H1 (cell line): ENCODE data around the gene MIEF2. TPM values are rescaled to one million over a fixed set of nuclear protein-coding genes. Genes with fewer than 3 reads are reported as not detected.

Experiments used
- CTCF ChIA-PET: fragments of 300-600 bp; sonication (Branson Sonifier 250); formaldehyde crosslinking; loops from one replicate; lab custom pipeline; 2021; ENCODE audit not compliant: partially characterized antibody; lab: Charles Lee
- POLR2A ChIA-PET: fragments of 300-600 bp; sonication (Branson Sonifier 250); formaldehyde crosslinking; loops from one replicate; lab custom pipeline; 2021; ENCODE audit warnings: inconsistent platforms; ENCODE audit not compliant: partially characterized antibody; lab: Charles Lee
- DNase-seq, 2 experiments: peaks; one replicate each; pipeline versions ENCODE4 v3.0.0 to v3.0.0-alpha.2; 2010 to 2022; ENCODE audit warnings: low spot score in 2 of 2, low read depth in 1 of 2, mixed read lengths in 1 of 2
- FAIRE-seq: peaks from 2 replicates; lab custom pipeline; 2011; peaks lifted over from hg19 to GRCh38; lab: Jason Lieb, UNC
- H2AFZ ChIP-seq: 2 replicates; pipeline ENCODE4 v1.8.1; 2012; ENCODE audit warnings: low read length, inconsistent platforms
- H2AK5ac ChIP-seq: 2 replicates; pipeline ENCODE4 v1.6.1; 2013; ENCODE audit warnings: low read depth, low read length
- H2BK120ac ChIP-seq: replicated peaks from 2 replicates; pipeline ENCODE3; 2013; ENCODE audit warnings: low read depth, low read length, inconsistent platforms
- H2BK12ac ChIP-seq: 2 replicates; pipeline ENCODE4 v1.6.1; 2013; ENCODE audit warnings: low read depth, low read length
- H2BK15ac ChIP-seq: 2 replicates; pipeline ENCODE4 v1.6.1; 2013; ENCODE audit warnings: low read length
- H2BK20ac ChIP-seq: 2 replicates; pipeline ENCODE4 v1.6.1; 2013; ENCODE audit warnings: low read length
- H2BK5ac ChIP-seq: 2 replicates; pipeline ENCODE4 v1.6.1; 2013; ENCODE audit warnings: low read depth, low read length
- H3K14ac ChIP-seq: 2 replicates; pipeline ENCODE4 v1.6.1; 2013; ENCODE audit warnings: inconsistent platforms; ENCODE audit not compliant: insufficient read length
- H3K18ac ChIP-seq: 2 replicates; pipeline ENCODE4 v1.6.1; 2013; ENCODE audit warnings: low read length; ENCODE audit errors: extremely low read depth
- H3K23ac ChIP-seq: 2 replicates; pipeline ENCODE4 v1.6.1; 2013; ENCODE audit warnings: inconsistent platforms; ENCODE audit not compliant: insufficient read length
- H3K23me2 ChIP-seq: 2 replicates; pipeline ENCODE4 v1.6.1; 2013; ENCODE audit warnings: low read depth, low read length
- H3K27ac ChIP-seq: 2 replicates; pipeline ENCODE4 v1.6.1; 2011; ENCODE audit warnings: low read depth, low read length, inconsistent platforms
- H3K27me3 ChIP-seq, 4 experiments: replicated peaks in 1 of 4; 1 replicate in 1 of 4; 2 replicates in 3 of 4; pipeline versions ENCODE4 v1.6.1 to v1.8.1; 2011 to 2013; ENCODE audit warnings: low read length in 3 of 4, mild to moderate bottlenecking in 3 of 4, inconsistent platforms in 2 of 4, mixed read lengths in 2 of 4, moderate library complexity in 1 of 4; ENCODE audit not compliant: control insufficient read depth in 3 of 4, insufficient read depth in 3 of 4; ENCODE audit errors: extremely low read depth in 1 of 4
- H3K36me3 ChIP-seq, 4 experiments: 2 replicates each; pipeline versions ENCODE4 v1.6.1 to v1.8.1; 2011 to 2013; ENCODE audit warnings: mild to moderate bottlenecking in 4 of 4, low read length in 3 of 4, moderate library complexity in 2 of 4, control low read depth in 1 of 4, inconsistent platforms in 1 of 4; ENCODE audit not compliant: insufficient read depth in 4 of 4, control insufficient read depth in 2 of 4
- H3K4ac ChIP-seq: replicated peaks from 2 replicates; pipeline ENCODE3; 2013; ENCODE audit warnings: low read length, low read depth, mixed read lengths, inconsistent platforms; ENCODE audit not compliant: insufficient read length
- H3K4me1 ChIP-seq, 4 experiments: replicated peaks in 1 of 4; 1 replicate in 1 of 4; 2 replicates in 3 of 4; pipeline versions ENCODE4 v1.6.1 to v1.8.1; 2011 to 2013; ENCODE audit warnings: low read length in 3 of 4, inconsistent platforms in 2 of 4, mixed read lengths in 1 of 4; ENCODE audit not compliant: insufficient read depth in 4 of 4, control insufficient read depth in 3 of 4
- H3K4me2 ChIP-seq, 2 experiments: 2 replicates each; pipeline versions ENCODE4 v1.6.1 to v1.8.1; 2011 to 2013; ENCODE audit warnings: low read depth in 2 of 2, low read length in 2 of 2, control low read depth in 1 of 2, inconsistent platforms in 1 of 2, mild to moderate bottlenecking in 1 of 2; ENCODE audit not compliant: insufficient read depth in 1 of 2
- H3K4me3 ChIP-seq, 4 experiments: fragments of 200-600, 300-600 bp in 1 of 4; sonication (generic), shearing (Covaris generic), sonication (Bioruptor Twin) in 1 of 4; 2 replicates each; pipeline versions ENCODE4 v1.5.1 to v1.8.1; 2011 to 2016; ENCODE audit warnings: low read length in 4 of 4, low read depth in 3 of 4, control low read depth in 2 of 4, inconsistent platforms in 2 of 4, mild to moderate bottlenecking in 2 of 4, mixed read lengths in 1 of 4, moderate library complexity in 1 of 4; ENCODE audit not compliant: insufficient read depth in 2 of 4; ENCODE audit errors: extremely low read depth in 1 of 4
- H3K56ac ChIP-seq: replicated peaks from 2 replicates; pipeline ENCODE3; 2013; ENCODE audit warnings: low read depth, mild to moderate bottlenecking, mixed read lengths, low read length, inconsistent platforms; ENCODE audit not compliant: insufficient read length
- H3K79me1 ChIP-seq: 2 replicates; pipeline ENCODE4 v1.6.1; 2013; ENCODE audit warnings: low read depth, low read length, control low read depth
- H3K79me2 ChIP-seq, 2 experiments: 2 replicates each; pipeline versions ENCODE4 v1.6.1 to v1.8.1; 2012 to 2013; ENCODE audit warnings: low read length in 2 of 2, mild to moderate bottlenecking in 2 of 2, inconsistent platforms in 1 of 2; ENCODE audit not compliant: insufficient read depth in 2 of 2, control insufficient read depth in 1 of 2
- H3K9ac ChIP-seq, 4 experiments: replicated peaks in 1 of 4; 1 replicate in 1 of 4; 2 replicates in 3 of 4; pipeline versions ENCODE4 v1.6.1 to v1.8.1; 2011 to 2013; ENCODE audit warnings: low read depth in 3 of 4, low read length in 3 of 4, control low read depth in 2 of 4, mild to moderate bottlenecking in 2 of 4, moderate library complexity in 2 of 4, inconsistent platforms in 1 of 4; ENCODE audit errors: extremely low read depth in 1 of 4
- H3K9me3 ChIP-seq, 2 experiments: 2 replicates each; pipeline versions ENCODE4 v1.6.1 to v1.8.1; 2012 to 2013; ENCODE audit warnings: mild to moderate bottlenecking in 2 of 2, moderate library complexity in 2 of 2, control low read depth in 1 of 2, inconsistent platforms in 1 of 2, low read depth in 1 of 2, low read length in 1 of 2, mixed read lengths in 1 of 2; ENCODE audit not compliant: insufficient read depth in 2 of 2
- H4K20me1 ChIP-seq, 2 experiments: replicated peaks in 1 of 2; 2 replicates each; pipeline versions ENCODE3 to v1.8.1; 2011 to 2013; ENCODE audit warnings: inconsistent platforms in 2 of 2, low read length in 2 of 2, mild to moderate bottlenecking in 1 of 2; ENCODE audit not compliant: insufficient read depth in 2 of 2, control insufficient read depth in 1 of 2
- H4K5ac ChIP-seq: 2 replicates; pipeline ENCODE4 v1.6.1; 2013; ENCODE audit warnings: low read length, low read depth, mixed read lengths, inconsistent platforms; ENCODE audit not compliant: insufficient read length
- H4K8ac ChIP-seq: 2 replicates; pipeline ENCODE4 v1.8.0; 2013; ENCODE audit warnings: mild to moderate bottlenecking, moderate library complexity, low read length, inconsistent platforms; ENCODE audit not compliant: insufficient read depth; ENCODE audit errors: extremely low read depth
- H4K91ac ChIP-seq: replicated peaks from 2 replicates; pipeline ENCODE3; 2013; ENCODE audit warnings: low read length, mixed read lengths, inconsistent platforms; ENCODE audit not compliant: insufficient read length
- CBX8 ChIP-seq: fragments of 300-800, 300-1000 bp; sonication (generic); IDR thresholded peaks from 2 replicates; pipeline ENCODE4 v1.7.1; 2016; ENCODE audit warnings: low read depth, low read length, borderline replicate concordance
- HDAC6 ChIP-seq: IDR thresholded peaks from one replicate; pipeline ENCODE4 v1.7.1; 2012; ENCODE audit warnings: low read depth, mild to moderate bottlenecking, inconsistent platforms, low read length, moderate library complexity
- JUN ChIP-seq: IDR thresholded peaks from 2 replicates; pipeline ENCODE4 v1.6.1; 2011; ENCODE audit warnings: low read depth, mild to moderate bottlenecking, improper control_type of control experiment, low read length
- KDM4A ChIP-seq: IDR thresholded peaks from one replicate; pipeline ENCODE4 v1.7.1; 2012; ENCODE audit warnings: low read depth, mild to moderate bottlenecking, moderate library complexity, low read length, inconsistent platforms; ENCODE audit not compliant: severe bottlenecking
- POU5F1 ChIP-seq: IDR thresholded peaks from 2 replicates; pipeline ENCODE4 v1.6.1; 2011; ENCODE audit warnings: low read depth, mild to moderate bottlenecking, low read length, moderate library complexity
- RAD21 ChIP-seq, 2 experiments: IDR thresholded peaks in 1 of 2; conservative IDR thresholded peaks in 1 of 2; 2 replicates each; pipeline ENCODE4 v1.6.1; 2011; ENCODE audit warnings: low read depth in 2 of 2, low read length in 2 of 2, improper control_type of control experiment in 1 of 2, inconsistent platforms in 1 of 2, mild to moderate bottlenecking in 1 of 2, moderate library complexity in 1 of 2
- SIRT6 ChIP-seq: IDR thresholded peaks from one replicate; pipeline ENCODE4 v1.7.1; 2012; ENCODE audit warnings: low read length, inconsistent platforms
- WGBS, 2 experiments: shearing (Covaris generic) in 1 of 2; methylation state at CpG; one replicate each; pipeline versions ENCODE4 v1.1.6 to v1.1.7; 2013 to 2015; ENCODE audit warnings: low lambda C conversion rate in 2 of 2, mixed read lengths in 2 of 2, inconsistent platforms in 1 of 2, low coverage in 1 of 2, missing lambda C conversion rate in 1 of 2; ENCODE audit not compliant: insufficient replicate concordance in 2 of 2, insufficient coverage in 1 of 2, insufficient read length in 1 of 2; ENCODE audit errors: extremely low coverage in 1 of 2, missing lambda C conversion rate in 1 of 2; 5-methylcytosine and 5-hydroxymethylcytosine counted together
- polyA plus RNA-seq, 7 experiments: library from polyadenylated mRNA; depleted of rRNA in 3 of 7; stranded (reverse) in 5 of 7; unstranded in 2 of 7; fragments of >200 nt in 5 of 7; fragments of 200-250 nt in 2 of 7; gene quantifications; 1 replicate in 5 of 7; 2 replicates in 1 of 7; 4 replicates in 1 of 7; pipeline versions ENCODE4 v1.2.1 to v1.2.3, GENCODE V29; 2011 to 2013; ENCODE audit warnings: missing spikeins in 2 of 7, mixed read lengths in 2 of 7
- total RNA-seq: library from RNA; stranded (reverse); fragmentation: NEBNext Ultra II Directional; extraction: Animal tissue kit (Norgen Biotek cat#: 25700); gene quantifications from 2 replicates; pipeline ENCODE4 v1.2.1, GENCODE V29; 2021
- TF ChIP-seq, protein P1 (sequence below): IDR thresholded peaks from 2 replicates; pipeline ENCODE4 v1.6.1; 2012; ENCODE audit warnings: inconsistent platforms

Gene MIEF2
- total and polyA plus RNA-seq, 2 of the 8 experiments (the other 6 are each of a cell fraction or from before 2014, with no cell fraction given) = 9.9 to 24.9 TPM

GRCh38 chr17:18285296-18285695, 24.8 kb downstream of the MIEF2 start:
- no peak for TF ChIP-seq SIRT6
- TF ChIP-seq CBX8 = no peak
- TF ChIP-seq, protein P1, sequence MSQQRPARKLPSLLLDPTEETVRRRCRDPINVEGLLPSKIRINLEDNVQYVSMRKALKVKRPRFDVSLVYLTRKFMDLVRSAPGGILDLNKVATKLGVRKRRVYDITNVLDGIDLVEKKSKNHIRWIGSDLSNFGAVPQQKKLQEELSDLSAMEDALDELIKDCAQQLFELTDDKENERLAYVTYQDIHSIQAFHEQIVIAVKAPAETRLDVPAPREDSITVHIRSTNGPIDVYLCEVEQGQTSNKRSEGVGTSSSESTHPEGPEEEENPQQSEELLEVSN = no peak
- TF ChIP-seq RAD21 (IDR thresholded peaks at IDR 0.05 in 1 of 2, conservative IDR thresholded peaks at IDR 0.05 in 1 of 2; ENCODE audit: low read depth in 2 of 2, low read length in 2 of 2) = no peak
- TF ChIP-seq JUN = no peak
- TF ChIP-seq POU5F1 = no peak
- no peak for TF ChIP-seq HDAC6
- no peak for TF ChIP-seq KDM4A
- TF ChIP-seq, all 59 proteins: peak for 0
- Histone ChIP-seq H3K27me3 (no peaks in the 10 kb centered on the region), H2AK5ac (no peak overlapping the region), H3K4me1 (no peaks in the 10 kb centered on the region), H3K9ac (no peak overlapping the region), H2BK120ac (no peak overlapping the region), H3K27ac (no peak overlapping the region), H3K9me3 (no peaks in the 10 kb centered on the region), H3K36me3 (peaks cover 46 to 84% (median 72%) of the 10 kb centered on the region in 4 experiments), H4K5ac (no peak overlapping the region), H3K14ac (no peak overlapping the region), H3K4ac (no peak overlapping the region), H3K56ac (no peak overlapping the region), H2BK5ac (no peak overlapping the region), H4K8ac (no peak overlapping the region; the same call in 1 of the 2 replicates), H4K91ac (no peak overlapping the region), H3K4me3 (no peak overlapping the region), H3K18ac (no peak overlapping the region), H3K23ac (no peak overlapping the region), H2AFZ (no peak overlapping the region), H2BK20ac (no peak overlapping the region), H3K23me2 (no peaks in the 10 kb centered on the region), H3K4me2 (no peak overlapping the region), H3K79me2 (no peaks in the 10 kb centered on the region), H3K79me1 (no peaks in the 10 kb centered on the region; the same call in 1 of the 2 replicates), H2BK12ac (no peak overlapping the region), H2BK15ac (no peak overlapping the region), H4K20me1 (peaks cover 3 to 7% of the 10 kb centered on the region in 2 experiments)
- WGBS, 2 experiments = 93% methylated on average over 11 of the region's 11 CpGs; no CpG with 5 or more reads in 1 of the 2 experiments
- FAIRE-seq (no peak), DNase-seq (no peak)
- ChIA-PET CTCF (interaction anchor here (0.8 to 1.8 kb wide), 6 partner anchors 9 to 70 kb away, joined by 3 to 6 read pairs (median 4); no protein-coding TSS in a partner anchor), POLR2A (interaction anchor here (0.6 to 1.8 kb wide), 4 partner anchors 8 to 61 kb away, joined by 3 to 4 read pairs (median 4); no protein-coding TSS in a partner anchor)
